Activated naive CD4-positive, alpha-beta T cell treated with anti-CD3 and anti-CD28 coated beads for 36 hours (primary cell): Measurements from ENCODE around the gene S100A8. TPM values are rescaled to one million over a fixed set of nuclear protein-coding genes. Genes with fewer than 3 reads are reported as not detected.

Source experiments
- CTCF ChIA-PET: fragments of 350-600 bp; sonication (Branson Sonifier 250); formaldehyde crosslinking; loops from one replicate; lab custom pipeline; 2021; ENCODE audit warnings: antibody characterized with exemption; lab: Charles Lee
- DNase-seq: peaks from one replicate; pipeline ENCODE4 v3.0.0-alpha.2; 2020
- H3K27ac Mint-ChIP-seq: one replicate; pipeline ENCODE4 v1.8.0; 2021; ENCODE audit warnings: mild to moderate bottlenecking, mixed read lengths
- H3K27me3 Mint-ChIP-seq: one replicate; pipeline ENCODE4 v1.8.0; 2021; ENCODE audit warnings: low read depth, mixed read lengths
- H3K36me3 Mint-ChIP-seq: one replicate; pipeline ENCODE4 v1.8.0; 2021; ENCODE audit warnings: low read depth, mixed read lengths
- H3K4me1 Mint-ChIP-seq: one replicate; pipeline ENCODE4 v1.8.0; 2021; ENCODE audit warnings: low read depth, mixed read lengths
- H3K4me3 Mint-ChIP-seq: one replicate; pipeline ENCODE4 v1.8.0; 2021; ENCODE audit warnings: mild to moderate bottlenecking, moderate library complexity, mixed read lengths
- H3K9me3 Mint-ChIP-seq: one replicate; pipeline ENCODE4 v1.8.0; 2021; ENCODE audit warnings: mixed read lengths
- intact Hi-C: fragments of 100-400 bp; cut with micrococcal nuclease; formaldehyde crosslinking; loops from one replicate; pipeline ENCODE4 v1.15.1; 2023
- total RNA-seq, 2 experiments: library from RNA; stranded (reverse); gene quantifications; one replicate each; pipeline ENCODE4 v1.2.3, GENCODE V29; 2021

Gene S100A8
- total RNA-seq, 2 experiments from 2014 or later: not detected

- Mint-ChIP-seq H3K4me3 (no peak overlapping the region), H3K9me3 (no peaks in the 10 kb centered on the region), H3K27ac (peak overlapping the region; percentile 0), H3K36me3 (no peaks in the 10 kb centered on the region), H3K27me3 (no peaks in the 10 kb centered on the region), H3K4me1 (peaks cover 18% of the 10 kb centered on the region)
- DNase-seq: peak; percentile 55
- intact Hi-C loops: loop anchor here (10.0 kb wide), 1 partner anchor 418 kb away; the partner anchor contains the start of gene SLC27A3
- CTCF ChIA-PET: interaction anchor here (0.6 to 2.4 kb wide), 4 partner anchors 30 to 138 kb away, joined by 3 to 35 read pairs (median 4); no protein-coding TSS in a partner anchor
These were observed 33.6 kb downstream of the S100A8 start for GRCh38 chr1:153357076-153357852.

DNA sequence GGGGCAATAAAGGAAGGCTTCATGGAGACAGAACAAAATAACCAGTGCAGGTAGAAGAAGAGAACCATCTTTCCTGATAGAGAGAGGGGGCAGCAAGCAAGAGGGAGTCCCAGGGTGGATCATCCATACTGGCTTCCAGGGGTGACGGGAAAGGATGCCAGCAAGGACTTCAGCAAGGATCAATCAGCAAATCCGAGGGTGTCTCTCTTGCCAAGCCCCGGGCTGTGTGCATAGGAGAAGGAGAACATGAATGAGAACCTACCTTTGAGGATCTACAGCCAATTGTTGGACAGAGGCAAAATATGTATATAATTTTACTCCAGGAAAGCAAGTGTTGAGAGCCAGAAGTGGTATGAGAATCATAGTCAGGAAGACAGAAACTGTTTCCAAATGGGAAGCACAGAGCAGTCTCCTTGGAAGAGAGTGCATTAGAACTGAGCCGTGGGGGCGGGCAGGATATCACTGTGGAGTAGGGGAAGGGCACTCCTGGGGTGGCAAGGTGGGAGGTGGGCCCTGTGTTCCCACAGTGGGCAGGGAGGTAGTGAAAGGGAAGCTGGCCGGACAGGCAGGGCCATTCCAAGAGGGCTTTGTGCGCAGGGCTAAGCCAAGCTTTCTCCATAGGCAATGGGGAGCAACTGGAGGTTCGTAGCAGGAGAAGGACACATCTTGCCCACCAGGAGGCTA lies 34.3 kb downstream of the S100A8 start:
- no peak for DNase-seq
- H3K9me3 Mint-ChIP-seq: no peaks in the 10 kb centered on the region
- H3K4me3 Mint-ChIP-seq: no peak overlapping the region
- H3K4me1 Mint-ChIP-seq: peaks cover 18% of the 10 kb centered on the region
- H3K27me3 Mint-ChIP-seq: no peaks in the 10 kb centered on the region
- H3K36me3 Mint-ChIP-seq: no peaks in the 10 kb centered on the region
- H3K27ac Mint-ChIP-seq: no peak overlapping the region
- intact Hi-C loops: loop anchor here (10.0 kb wide), 1 partner anchor 418 kb away; the partner anchor contains the start of gene SLC27A3
- CTCF ChIA-PET: interaction anchor here (0.6 to 5.7 kb wide), 5 partner anchors 30 to 138 kb away, joined by 3 to 127 read pairs (median 5); no protein-coding TSS in a partner anchor

GRCh38 chr1:153355445-153356071 lies 35.3 kb downstream of the S100A8 start:
- H3K9me3 Mint-ChIP-seq: no peaks in the 10 kb centered on the region
- peaks cover 18% of the 10 kb centered on the region for H3K4me1 Mint-ChIP-seq
- intact Hi-C loops: loop anchor here (1.0 to 10.0 kb wide), 2 partner anchors 49 to 419 kb away; partner anchors contain the start of gene SLC27A3
- CTCF ChIA-PET: interaction anchor here (0.6 to 5.7 kb wide), 8 partner anchors 41 to 336 kb away, joined by 3 to 127 read pairs (median 4); no protein-coding TSS in a partner anchor
- H3K4me3 Mint-ChIP-seq: no peak overlapping the region
- H3K27ac Mint-ChIP-seq: no peak overlapping the region
- DNase-seq: peak; percentile 71
- H3K27me3 Mint-ChIP-seq: no peaks in the 10 kb centered on the region
- no peaks in the 10 kb centered on the region for H3K36me3 Mint-ChIP-seq

- H3K36me3 Mint-ChIP-seq: no peaks in the 10 kb centered on the region
- H3K4me3 Mint-ChIP-seq: no peak overlapping the region
- H3K4me1 Mint-ChIP-seq: peaks cover 18% of the 10 kb centered on the region
- H3K27me3 Mint-ChIP-seq: no peaks in the 10 kb centered on the region
- no peak overlapping the region for H3K27ac Mint-ChIP-seq
- intact Hi-C loops: loop anchor here (1.0 to 10.0 kb wide), 2 partner anchors 50 to 420 kb away; partner anchors contain the start of gene SLC27A3
- no peak for DNase-seq
- H3K9me3 Mint-ChIP-seq: no peaks in the 10 kb centered on the region
- CTCF ChIA-PET: interaction anchor here (0.9 to 5.7 kb wide), 10 partner anchors 11 to 147 kb away, joined by 3 to 127 read pairs (median 5); no protein-coding TSS in a partner anchor
These were observed 36.2 kb downstream of the S100A8 start for GRCh38 chr1:153354515-153355193.

DNA sequence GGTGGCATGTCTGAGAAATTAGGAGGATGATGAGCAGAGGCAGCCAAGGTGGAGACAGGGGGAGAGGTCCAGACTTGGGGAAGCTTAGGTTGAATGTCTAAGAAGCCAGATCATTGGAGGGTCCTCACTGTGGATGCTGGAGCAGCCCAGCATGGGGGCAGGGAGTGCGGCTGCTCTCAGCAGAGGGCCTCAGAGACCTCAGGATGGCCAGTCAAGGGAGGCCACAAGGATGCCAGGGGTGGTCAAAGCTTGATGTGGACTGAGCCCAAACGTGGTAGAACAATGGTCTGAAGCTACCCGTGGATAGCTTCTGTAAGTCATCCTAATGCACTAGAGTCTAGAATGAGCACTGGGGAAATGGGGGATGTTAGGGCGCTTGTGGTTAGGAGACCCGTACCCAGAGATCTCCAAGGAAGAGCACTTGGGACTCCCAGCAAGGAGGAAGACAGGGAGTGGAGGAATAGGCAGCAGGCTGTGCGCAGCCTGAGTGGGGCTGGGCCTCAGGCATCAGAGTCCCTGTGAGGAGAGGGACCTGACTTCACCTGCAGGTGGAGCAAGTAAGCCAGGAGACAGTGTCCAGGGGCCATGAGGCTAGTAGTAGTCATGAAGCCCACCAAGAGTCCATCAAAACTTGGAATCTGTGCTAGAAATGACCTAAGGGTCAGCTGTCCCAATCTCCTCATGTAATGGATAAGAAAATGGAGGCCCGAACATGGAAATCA lies 37.5 kb downstream of the S100A8 start:
- intact Hi-C loops: loop anchor here (2.0 to 10.0 kb wide), 2 partner anchors 215 to 421 kb away; partner anchors contain the start of gene SLC27A3
- no peaks in the 10 kb centered on the region for H3K36me3 Mint-ChIP-seq
- H3K27ac Mint-ChIP-seq: no peak overlapping the region
- no peak overlapping the region for H3K4me3 Mint-ChIP-seq
- H3K27me3 Mint-ChIP-seq: peaks cover 4% of the 10 kb centered on the region
- H3K4me1 Mint-ChIP-seq: peaks cover 18% of the 10 kb centered on the region
- CTCF ChIA-PET: interaction anchor here (0.7 to 5.7 kb wide), 16 partner anchors 9 to 202 kb away, joined by 3 to 127 read pairs (median 4); partner anchors contain the start of gene S100A12
- H3K9me3 Mint-ChIP-seq: no peaks in the 10 kb centered on the region
- DNase-seq: peak; percentile 26

DNA sequence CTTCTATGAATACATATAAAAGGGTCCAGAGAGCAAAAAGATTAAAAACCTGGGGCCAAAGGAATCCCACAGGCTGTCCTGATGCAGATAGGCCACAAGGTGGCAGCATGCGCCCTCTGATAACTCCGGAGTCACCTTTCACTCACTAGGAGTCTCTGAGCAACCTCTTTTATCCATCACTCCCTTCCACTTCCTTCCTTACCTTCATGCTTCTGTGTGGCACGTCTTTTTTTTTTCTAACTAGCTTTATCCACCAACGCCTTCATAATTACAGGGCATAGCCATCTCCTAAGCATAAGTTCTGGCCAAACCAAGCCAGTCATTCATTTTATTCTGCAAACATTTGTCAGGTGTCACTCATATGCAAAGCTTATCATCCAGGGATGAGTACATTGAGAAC lies 38.4 kb downstream of the S100A8 start:
- no peak overlapping the region for H3K4me3 Mint-ChIP-seq

GRCh38 chr1:153350321-153350957 lies 40.4 kb downstream of the S100A8 start:
- CTCF ChIA-PET: interaction anchor here (2.9 kb wide), 1 partner anchor 144 kb away, joined by 19 read pairs; no protein-coding TSS in a partner anchor

More for the DNA sequence above, 38.4 kb downstream of the S100A8 start:
- CTCF ChIA-PET: interaction anchor here (0.7 to 5.7 kb wide), 24 partner anchors 8 to 876 kb away, joined by 3 to 127 read pairs (median 4); partner anchors contain the start of gene S100A12
- Mint-ChIP-seq H3K27me3 (peaks cover 5% of the 10 kb centered on the region), H3K4me1 (peaks cover 11% of the 10 kb centered on the region), H3K9me3 (no peaks in the 10 kb centered on the region), H3K27ac (no peak overlapping the region), H3K36me3 (no peaks in the 10 kb centered on the region)
- peak; percentile 83 for DNase-seq
- intact Hi-C loops: loop anchor here (1.0 to 10.0 kb wide), 3 partner anchors 143 to 422 kb away; partner anchors contain the start of gene SLC27A3

DNA sequence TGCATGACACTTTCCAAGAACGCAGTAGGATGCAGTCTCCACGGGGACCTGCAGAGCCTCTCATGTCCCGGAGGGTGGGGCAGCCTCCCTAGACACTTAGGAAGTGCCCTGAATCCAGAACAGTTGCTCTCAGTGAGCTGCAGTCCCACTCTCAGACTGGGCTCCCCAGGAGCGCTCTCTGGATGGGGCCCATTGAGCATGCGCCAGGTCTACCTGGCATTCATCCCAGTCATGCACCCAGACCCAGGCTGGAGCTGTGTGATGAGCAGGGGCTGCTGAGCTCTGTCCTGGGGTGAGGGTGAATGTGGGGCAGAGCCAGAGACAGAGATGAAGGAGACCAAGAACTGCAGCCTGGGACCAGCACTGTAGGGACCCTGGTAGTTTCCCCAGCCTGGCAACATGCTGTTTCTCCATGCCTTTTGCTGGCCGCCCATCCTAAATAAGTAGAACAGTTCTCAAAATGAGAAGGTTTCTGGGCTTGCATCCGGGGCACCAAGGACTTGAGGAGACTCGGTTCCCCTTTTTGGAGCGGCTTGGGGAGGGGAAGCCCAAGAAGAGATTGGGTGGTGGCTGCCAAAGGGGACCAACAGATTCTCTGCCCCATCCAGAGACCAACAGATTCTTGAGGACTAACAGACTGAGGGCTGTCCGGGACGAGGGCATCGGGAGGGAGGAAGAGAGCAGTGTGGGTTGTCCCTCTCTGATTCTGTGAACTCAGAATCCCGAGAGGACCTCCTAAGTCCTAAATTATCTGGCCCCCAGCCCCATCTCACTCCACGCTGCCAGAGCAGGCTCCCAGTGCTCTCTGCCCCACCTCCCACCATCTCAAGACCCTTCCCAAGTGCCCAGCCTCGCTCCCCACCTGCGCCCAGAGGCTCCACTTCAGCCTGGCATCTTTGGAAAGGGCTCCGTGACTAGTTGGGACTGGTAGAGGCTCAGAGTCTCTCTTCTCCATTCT lies 41.2 kb downstream of the S100A8 start:
- CTCF ChIA-PET: interaction anchor here (0.6 to 2.9 kb wide), 4 partner anchors 47 to 1025 kb away, joined by 3 to 19 read pairs (median 3); no protein-coding TSS in a partner anchor
- Mint-ChIP-seq H3K4me1 (peaks cover 19% of the 10 kb centered on the region), H3K36me3 (no peaks in the 10 kb centered on the region), H3K27me3 (peaks cover 11% of the 10 kb centered on the region), H3K27ac (no peak overlapping the region), H3K4me3 (no peak overlapping the region), H3K9me3 (no peaks in the 10 kb centered on the region)
- intact Hi-C loops: loop anchor here (10.0 kb wide), 1 partner anchor 425 kb away; the partner anchor contains the start of gene SLC27A3
- no peak for DNase-seq

More at GRCh38 chr1:153350321-153350957, 40.4 kb downstream of the S100A8 start:
- intact Hi-C loops: loop anchor here (10.0 kb wide), 1 partner anchor 424 kb away; the partner anchor contains the start of gene SLC27A3
- H3K4me1 Mint-ChIP-seq: peaks cover 13% of the 10 kb centered on the region
- peaks cover 11% of the 10 kb centered on the region for H3K27me3 Mint-ChIP-seq
- H3K27ac Mint-ChIP-seq: no peak overlapping the region
- H3K36me3 Mint-ChIP-seq: no peaks in the 10 kb centered on the region
- DNase-seq: no peak
- H3K4me3 Mint-ChIP-seq: no peak overlapping the region
- H3K9me3 Mint-ChIP-seq: no peaks in the 10 kb centered on the region

DNA sequence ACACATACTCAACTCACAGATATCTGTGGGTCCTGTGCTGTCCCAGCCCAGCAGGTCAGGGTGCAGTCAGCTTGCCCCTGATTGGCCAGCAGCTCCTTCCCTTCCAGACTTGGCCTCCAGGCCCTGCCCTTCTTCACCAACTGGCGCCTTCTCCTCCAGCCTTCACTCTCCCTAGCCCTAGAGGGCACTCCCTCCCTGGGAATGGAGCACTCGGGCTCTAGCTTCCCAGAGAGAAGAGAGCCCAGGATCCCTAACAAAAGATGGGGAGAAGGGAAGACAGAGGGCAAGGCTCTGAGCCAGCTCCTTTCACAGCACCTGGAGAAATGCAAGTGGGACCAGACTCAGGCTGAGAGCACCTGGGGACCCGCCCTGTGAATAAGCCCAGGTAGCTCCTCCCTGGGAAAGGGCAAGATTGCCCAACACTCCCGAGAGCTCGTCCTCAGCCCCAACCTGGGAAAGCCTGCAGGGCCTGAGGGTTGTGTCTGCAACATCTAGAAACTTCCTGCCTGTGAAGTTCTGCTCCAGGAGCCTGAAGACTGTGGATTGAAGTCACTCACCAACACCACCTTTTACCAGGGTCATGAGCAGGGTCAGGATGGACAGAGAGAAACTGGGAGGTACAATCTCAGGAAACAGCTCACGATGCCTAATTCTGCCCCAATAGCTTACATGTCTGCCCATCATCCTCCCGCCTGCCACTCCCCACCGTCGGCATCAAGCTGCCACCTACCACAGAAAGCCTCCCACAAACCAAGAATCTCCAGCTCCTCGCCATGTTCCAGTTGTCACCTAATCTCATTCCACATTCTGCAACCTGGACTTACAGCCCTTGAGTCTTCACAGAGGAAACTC lies 42.1 kb downstream of the S100A8 start, which contains the start of gene PGLYRP4:
PGLYRP4 (minus strand) TSS at position 331 of the 852 bp plus-strand sequence. CDS start 909 bp downstream, outside the sequence.
- Mint-ChIP-seq H3K9me3 (no peaks in the 10 kb centered on the region), H3K27ac (no peak within 1 kb of the TSS), H3K4me3 (no peak within 1 kb of the TSS), H3K27me3 (peaks cover 11% of the 10 kb centered on the region), H3K4me1 (peaks cover 28% of the 10 kb centered on the region), H3K36me3 (no peaks in the 10 kb centered on the region)
- DNase-seq: no peak
- intact Hi-C loops: no loop called here
- CTCF ChIA-PET: interaction anchor here (0.6 to 2.9 kb wide), 4 partner anchors 10 to 1026 kb away, joined by 3 to 19 read pairs (median 3); no protein-coding TSS in a partner anchor
